ENCODE measurements around the gene TRIP12. TPM values are rescaled to one million over a fixed set of nuclear protein-coding genes. Genes with fewer than 3 reads are reported as not detected.

The TRIP12 gene
- total and polyA plus RNA-seq, 7 donors, result 27.5 to 297 (median 224) TPM

DNA sequence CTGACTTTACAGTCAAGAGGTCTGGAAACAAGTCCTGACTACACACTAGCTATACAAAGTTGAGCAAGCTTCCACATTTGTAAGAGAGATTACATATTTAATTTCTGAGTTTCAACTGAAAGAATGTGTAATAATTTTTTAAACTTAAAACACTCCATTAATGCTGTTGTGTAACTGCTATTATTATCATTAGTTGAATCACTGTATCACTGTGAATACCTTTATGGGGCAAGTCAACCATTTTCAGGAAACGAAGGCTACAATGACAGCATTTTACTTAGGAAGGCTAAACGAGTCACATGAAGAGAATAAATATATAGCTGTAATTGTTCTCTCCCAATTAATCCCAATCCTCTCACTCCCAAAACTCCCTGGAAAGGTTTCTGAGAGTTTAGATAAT is 46.3 kb downstream of the TRIP12 start:
- no peaks in the 10 kb centered on the region for H3K27me3 ChIP-seq (ENCODE audit: insufficient read depth in 3 of 3, low read length in 2 of 3)
- peaks cover 4 to 42% of the 10 kb centered on the region in 2 donors for H3K36me3 ChIP-seq (ENCODE audit: insufficient read depth in 1 of 2, low read depth in 1 of 2)
- H3K4me1 ChIP-seq, result peaks cover 9% of the 10 kb centered on the region
- no peak overlapping the region for H3K4me3 ChIP-seq
- no peak for TF ChIP-seq CTCF (IDR thresholded peaks at IDR 0.05)
- ATAC-seq (no peak), DNase-seq (no peak)
- 89 to 93% (median 91%) methylated on average over 2 of the region's 2 CpGs for WGBS, 3 donors
- no peaks in the 10 kb centered on the region for H3K9me3 ChIP-seq
- intact Hi-C loops (cut with DNase I), result loop anchor here (5.0 kb wide), 2 partner anchors 37 to 42 kb away; no protein-coding TSS in a partner anchor
- no peak overlapping the region for H3K27ac ChIP-seq

- intact Hi-C loops (cut with DNase I), result loop anchor here (5.0 kb wide), 2 partner anchors 38 to 43 kb away; no protein-coding TSS in a partner anchor
- no peaks in the 10 kb centered on the region for H3K9me3 ChIP-seq
- peaks cover 10% of the 10 kb centered on the region for H3K4me1 ChIP-seq
- ATAC-seq (no peak), DNase-seq (no peak)
- peaks cover 4 to 39% of the 10 kb centered on the region in 2 donors for H3K36me3 ChIP-seq (ENCODE audit: insufficient read depth in 1 of 2, low read depth in 1 of 2)
- H3K4me3 ChIP-seq, result no peak overlapping the region
- WGBS, 3 donors, result 85 to 88% (median 88%) methylated on average over 4 of the region's 4 CpGs
- TF ChIP-seq CTCF (IDR thresholded peaks at IDR 0.05), result no peak
- no peak overlapping the region for H3K27ac ChIP-seq
- H3K27me3 ChIP-seq (ENCODE audit: insufficient read depth in 3 of 3, low read length in 2 of 3), result no peaks in the 10 kb centered on the region
Measured at GRCh38 chr2:229874647-229875046, 47.2 kb downstream of the TRIP12 start.

- Histone ChIP-seq H3K4me3 (no peak overlapping the region), H3K4me1 (peaks cover 22% of the 10 kb centered on the region), H3K27ac (no peak overlapping the region), H3K9me3 (no peaks in the 10 kb centered on the region), H3K27me3 (ENCODE audit: insufficient read depth in 3 of 3, low read length in 2 of 3) (no peaks in the 10 kb centered on the region), H3K36me3 (ENCODE audit: insufficient read depth in 1 of 2, low read depth in 1 of 2) (peaks cover 0 to 24% of the 10 kb centered on the region in 2 donors)
- intact Hi-C loops (cut with DNase I), result no loop called here
- ATAC-seq, result no peak
- TF ChIP-seq CTCF (IDR thresholded peaks at IDR 0.05), result no peak
- 69 to 74% (median 71%) methylated on average over 1 of the region's 1 CpG for WGBS, 3 donors
- DNase-seq, result no peak
Measured at GRCh38 chr2:229873123-229873581, 48.7 kb downstream of the TRIP12 start.

- DNase-seq (no peak), ATAC-seq (no peak)
- intact Hi-C loops (cut with DNase I), result no loop called here
- Histone ChIP-seq H3K9me3 (no peaks in the 10 kb centered on the region), H3K4me3 (no peak overlapping the region), H3K4me1 (peaks cover 38% of the 10 kb centered on the region), H3K36me3 (ENCODE audit: insufficient read depth in 1 of 2, low read depth in 1 of 2) (peaks cover 0 to 5% of the 10 kb centered on the region in 2 donors), H3K27me3 (ENCODE audit: insufficient read depth in 3 of 3, low read length in 2 of 3) (no peaks in the 10 kb centered on the region), H3K27ac (no peak overlapping the region)
- TF ChIP-seq CTCF (IDR thresholded peaks at IDR 0.05), result no peak
- 86 to 91% (median 88%) methylated on average over 6 of the region's 6 CpGs for WGBS, 3 donors
Measured at GRCh38 chr2:229870903-229871656, 50.7 kb downstream of the TRIP12 start.

All from psoas muscle (tissue), 8 donors.